H54 (cell line): ENCODE results near the gene WFDC9.
A peak's percentile ranks its signal among the peaks of the same experiment; 100 is the strongest.
"Not testable (repeated sequence)": the region's sequence is repeated elsewhere in the genome, so short reads cannot be mapped to it uniquely, and the experiment has no call there.

Source experiments
- DNase-seq: peaks from one replicate; pipeline ENCODE4 v3.0.0; 2011; ENCODE audit warnings: low spot score, mixed read lengths; ENCODE audit not compliant: insufficient read length
- FAIRE-seq: peaks from 3 replicates; lab custom pipeline; 2011; peaks lifted over from hg19 to GRCh38; lab: Jason Lieb, UNC
- POLR2A ChIP-seq: IDR thresholded peaks from 2 replicates; pipeline ENCODE4 v1.6.1; 2011; ENCODE audit warnings: low read depth, mild to moderate bottlenecking, low read length

The WFDC9 gene

DNA sequence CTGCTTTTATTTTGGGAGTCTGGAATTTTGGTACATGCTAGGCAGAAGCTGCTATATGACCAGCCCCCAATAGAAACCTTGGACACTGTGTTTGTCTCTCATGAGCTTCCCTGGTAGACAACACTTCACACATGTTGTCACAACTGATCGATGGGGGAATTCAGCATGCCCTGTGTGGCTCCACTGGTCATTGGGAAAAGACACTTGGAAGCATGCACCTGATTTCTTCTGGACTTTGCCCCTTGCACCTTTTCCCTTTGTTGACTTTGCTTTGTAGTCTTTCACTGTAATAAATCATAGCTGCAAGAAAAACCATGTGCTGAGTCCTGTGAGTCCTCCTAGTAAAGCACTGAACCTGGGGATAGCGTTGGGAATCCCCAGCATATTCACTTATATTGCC, 9.5 kb downstream of the WFDC9 start:
- FAIRE-seq = no peak
- no peak for DNase-seq
- no peak for TF ChIP-seq POLR2A

- FAIRE-seq (no peak), DNase-seq (no peak)
- no peak for TF ChIP-seq POLR2A
These were observed 13.5 kb downstream of the WFDC9 start for GRCh38 chr20:45617591-45617990.

DNA sequence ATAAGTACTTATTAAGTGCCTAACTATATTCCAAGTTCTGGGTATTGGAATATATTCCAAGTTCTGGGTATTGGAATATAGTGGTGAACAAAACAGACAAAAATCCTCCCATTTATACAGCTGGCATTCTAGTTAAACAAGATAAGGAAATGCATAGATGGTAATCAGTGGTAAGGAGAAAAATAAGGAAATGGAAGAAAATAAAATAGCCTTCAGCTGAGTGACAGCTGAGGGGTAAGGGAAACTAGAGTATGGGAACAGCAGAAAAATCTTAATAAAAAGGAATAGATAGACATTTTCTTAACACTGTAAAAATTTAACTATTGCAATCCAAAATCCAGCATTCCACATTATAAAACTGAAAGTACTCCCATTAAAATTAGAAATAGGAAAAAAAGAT, 18.8 kb downstream of the WFDC9 start:
- TF ChIP-seq POLR2A = no peak
- FAIRE-seq = no peak
- DNase-seq = no peak

DNA sequence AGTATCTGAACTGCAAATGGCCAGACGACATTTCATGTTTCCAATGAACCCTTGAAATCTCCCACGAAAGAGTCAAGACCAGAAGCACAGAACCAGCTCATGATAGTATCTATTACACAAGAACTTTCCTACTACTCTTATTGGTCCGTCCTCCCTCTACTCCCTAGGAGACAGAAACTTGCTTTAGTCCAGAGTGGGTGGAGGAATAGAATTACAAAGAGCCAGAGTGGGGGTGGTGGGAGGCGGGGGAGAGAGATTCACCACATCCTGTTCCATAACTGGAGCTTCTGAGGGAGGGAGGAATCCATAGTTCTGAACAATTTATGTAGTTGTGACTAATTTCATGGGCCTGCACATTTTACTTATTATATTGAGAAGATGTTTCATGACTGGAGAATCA, 20.0 kb downstream of the WFDC9 start:
- TF ChIP-seq POLR2A = no peak
- DNase-seq = no peak
- peak; percentile 36 for FAIRE-seq

- TF ChIP-seq POLR2A = no peak
- DNase-seq (no peak), FAIRE-seq (no peak)
These were observed 23.3 kb downstream of the WFDC9 start for GRCh38 chr20:45607810-45608209.

- DNase-seq (no peak), FAIRE-seq (no peak)
- TF ChIP-seq POLR2A = no peak
These were observed 35.8 kb downstream of the WFDC9 start for GRCh38 chr20:45595235-45595634.

DNA sequence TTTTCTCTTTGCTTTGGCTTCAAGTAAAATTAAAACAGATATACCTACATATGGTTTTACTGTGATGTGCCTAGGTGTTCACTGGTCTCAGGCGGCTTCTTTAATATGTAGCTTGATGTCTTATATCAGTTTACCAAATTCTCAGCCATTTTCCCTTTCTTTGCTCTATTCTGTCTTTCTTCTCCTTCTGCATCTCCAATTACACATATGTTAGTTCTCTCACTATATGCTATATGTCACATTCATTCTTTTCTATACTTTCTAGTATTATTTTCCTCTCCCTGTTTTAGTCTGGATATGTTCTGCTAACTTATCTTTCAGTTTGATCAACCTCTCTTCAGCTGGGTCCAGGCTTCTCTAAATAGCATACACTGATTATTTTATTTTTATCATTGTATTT, 37.6 kb downstream of the WFDC9 start:
- no peak for FAIRE-seq

DNA sequence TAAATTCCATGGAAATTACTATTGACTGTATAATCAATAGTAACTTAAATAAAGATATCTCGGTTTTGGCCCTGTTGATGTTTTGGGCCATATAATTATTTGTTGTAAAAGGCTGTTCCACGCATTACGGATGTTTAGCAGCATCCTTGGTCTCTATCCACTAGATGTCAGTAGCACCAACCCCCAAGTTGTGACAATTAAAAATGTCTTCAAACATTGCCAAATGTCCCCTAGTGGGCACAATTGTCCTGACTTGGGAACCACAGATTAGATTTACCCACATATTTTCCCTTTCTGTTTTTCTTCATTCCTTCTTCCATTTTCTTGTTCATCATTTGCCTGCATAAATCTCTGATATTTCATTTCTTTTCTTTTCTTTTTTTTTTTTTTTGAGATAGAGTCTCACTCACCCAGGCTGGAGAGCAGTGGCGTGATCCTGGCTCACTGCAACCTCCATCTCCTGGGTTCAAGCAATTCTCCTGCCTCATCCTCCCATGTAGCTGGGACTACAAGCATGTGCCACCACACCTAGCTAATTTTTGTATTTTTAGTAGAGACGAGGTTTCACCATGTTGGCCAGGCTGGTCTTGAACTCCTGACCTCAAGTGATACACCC, 38.4 kb downstream of the WFDC9 start:
- peak; percentile 38 for FAIRE-seq
- no peak for DNase-seq
- TF ChIP-seq POLR2A = no peak

More for the DNA sequence above, 37.6 kb downstream of the WFDC9 start:
- no peak for TF ChIP-seq POLR2A
- no peak for DNase-seq

GRCh38 chr20:45589725-45590124, 41.4 kb downstream of the WFDC9 start:
- FAIRE-seq (no peak), DNase-seq (no peak)
- TF ChIP-seq POLR2A = no peak

- TF ChIP-seq POLR2A = no peak
- DNase-seq (no peak), FAIRE-seq (no peak)
These were observed 42.3 kb downstream of the WFDC9 start for GRCh38 chr20:45588800-45589199.

- FAIRE-seq = not testable (repeated sequence)
These were observed 45.1 kb downstream of the WFDC9 start for GRCh38 chr20:45585986-45586385.

DNA sequence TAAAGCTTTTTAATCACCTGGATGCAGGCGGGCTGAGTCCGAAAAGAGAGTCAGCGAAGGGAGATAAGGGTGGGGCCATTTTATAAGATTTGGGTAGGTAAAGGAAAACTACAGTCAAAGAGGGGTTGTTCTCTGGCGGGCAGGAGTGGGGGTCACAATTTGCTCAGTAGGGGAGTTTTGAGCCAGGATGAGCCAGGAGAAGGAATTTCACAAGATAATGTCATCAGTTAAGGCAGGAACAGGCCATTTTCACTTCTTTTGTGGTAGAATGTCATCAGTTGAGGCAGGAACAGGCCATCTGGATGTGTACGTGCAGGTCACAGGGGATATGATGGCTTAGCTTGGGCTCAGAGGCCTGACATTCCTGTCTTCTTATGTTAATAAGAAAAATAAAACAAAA, 46.8 kb downstream of the WFDC9 start:
- not testable (repeated sequence) for DNase-seq, FAIRE-seq

More at GRCh38 chr20:45585986-45586385, 45.1 kb downstream of the WFDC9 start:
- not testable (repeated sequence) for DNase-seq

DNA sequence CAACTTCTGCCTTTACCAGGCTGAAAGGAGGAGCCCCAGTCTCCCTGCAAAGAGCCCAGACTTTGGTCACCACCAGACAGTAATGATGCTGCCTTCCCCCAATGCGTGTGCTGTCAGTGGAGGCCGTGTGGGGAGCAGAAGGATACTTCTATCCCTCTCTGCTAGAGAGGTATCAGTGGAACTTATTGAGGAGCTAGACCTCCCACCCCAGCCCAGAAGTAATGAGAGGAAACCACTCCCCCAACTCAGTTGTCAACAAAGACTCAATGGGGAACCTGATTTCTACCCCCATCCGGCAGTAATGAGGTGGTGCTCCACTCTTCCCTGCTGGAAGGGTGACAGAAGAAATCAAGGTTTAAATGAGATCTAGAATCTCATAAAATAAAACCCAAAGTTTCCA, 47.6 kb downstream of the WFDC9 start:
- no peak for DNase-seq
- no peak for TF ChIP-seq POLR2A
- FAIRE-seq = no peak

DNA sequence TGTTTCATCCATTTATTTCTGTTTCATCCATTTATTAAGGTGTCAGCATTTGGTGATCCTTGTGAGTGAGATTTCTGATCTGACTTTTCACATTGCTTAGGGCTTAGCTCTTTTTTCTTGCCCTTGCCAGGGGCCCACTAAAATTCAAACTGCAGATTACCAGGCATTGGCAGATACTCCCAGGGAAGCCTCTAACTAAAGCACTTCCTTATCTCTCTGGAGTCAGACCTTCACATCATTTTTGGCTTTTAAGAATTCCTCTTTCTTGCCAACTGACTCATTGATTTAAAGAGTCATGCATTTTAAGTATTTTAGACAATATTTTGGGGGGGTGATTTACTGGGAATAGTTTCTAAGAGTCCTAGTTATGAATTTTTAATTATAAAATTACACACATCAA, 49.4 kb downstream of the WFDC9 start:
- FAIRE-seq = no peak
- DNase-seq = no peak
- TF ChIP-seq POLR2A = no peak

DNA sequence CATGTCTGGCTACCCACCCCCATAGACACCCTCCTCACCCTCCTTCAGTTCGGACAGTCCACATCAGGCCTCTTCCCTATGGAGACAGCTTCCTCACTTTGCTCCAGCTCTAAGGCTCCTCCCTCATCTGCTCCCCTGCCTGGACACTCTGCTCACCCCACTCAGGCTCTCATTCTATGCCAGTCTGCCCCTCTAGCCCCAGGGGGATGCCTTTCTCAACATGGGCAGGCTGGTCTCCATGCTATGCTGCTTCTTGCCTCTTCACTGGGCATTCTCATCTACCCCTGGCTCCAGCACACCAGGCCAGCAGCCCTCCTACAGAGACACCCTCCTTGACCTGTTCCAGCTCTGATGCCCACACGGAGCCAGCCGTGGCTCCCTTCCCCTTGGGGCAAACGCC, 51.9 kb downstream of the WFDC9 start, which contains the start of gene WFDC8:
WFDC8 (minus strand) TSS at position 101 of the 400 bp plus-strand sequence; CDS start at position 64, 37 bp downstream.
- TF ChIP-seq POLR2A = no peak
- no peak for FAIRE-seq
- no peak for DNase-seq
